ENCODE data around the gene STARD5. TPM values are rescaled to one million over a fixed set of nuclear protein-coding genes. Genes with fewer than 3 reads are reported as not detected.

STARD5 gene
- total and polyA plus RNA-seq, 2 donors (not counting 1 experiment from before 2014, with no cell fraction given), result 15.7 to 19.9 TPM

DNA sequence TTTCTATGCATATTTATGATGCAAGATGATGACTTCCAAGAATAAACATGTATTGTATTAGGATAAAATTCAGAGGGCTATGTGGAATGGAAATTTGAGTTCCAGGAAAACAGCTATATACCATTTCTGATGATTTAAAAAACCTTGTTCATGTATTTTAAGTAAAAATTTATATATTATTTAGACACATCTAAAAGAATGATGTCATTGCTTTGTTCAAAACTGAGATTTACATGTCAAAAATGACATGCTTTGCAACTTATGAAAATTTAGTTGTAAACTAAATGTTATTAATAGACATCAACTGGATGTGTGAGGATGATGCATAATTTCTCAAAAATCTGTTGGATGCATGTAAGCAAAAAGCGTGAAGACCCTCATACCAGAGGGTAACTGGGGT lies 2.3 kb downstream of the STARD5 start:
- Mint-ChIP-seq H3K27me3 (no peaks in the 10 kb centered on the region), H3K4me1 (peaks cover 55% of the 10 kb centered on the region), H3K9me3 (ENCODE audit: insufficient read depth) (no peaks in the 10 kb centered on the region), H3K27ac (no peak overlapping the region), H3K4me3 (no peak overlapping the region)
- DNase-seq, result no peak
- no peaks in the 10 kb centered on the region for H3K27me3 ChIP-seq (replicated peaks in 1 of 4; ENCODE audit: control extremely low read depth in 1 of 4, control insufficient read depth in 3 of 4, insufficient read depth in 4 of 4, low read length in 3 of 4)
- WGBS (ENCODE audit: insufficient coverage), result 100% methylated on average over 1 of the region's 1 CpG
- H2AFZ ChIP-seq (ENCODE audit: insufficient read depth, low read depth, low read length, poor library complexity, severe bottlenecking), result no peak overlapping the region
- no peak overlapping the region for H3K4me2 ChIP-seq (replicated peaks; ENCODE audit: low read depth, low read length, poor library complexity, severe bottlenecking)
- no peak overlapping the region for H3K27ac ChIP-seq (ENCODE audit: low read length in 2 of 2)
- H4K20me1 ChIP-seq (ENCODE audit: control insufficient read depth, insufficient read depth, low read length, poor library complexity, severe bottlenecking), result no peaks in the 10 kb centered on the region
- intact Hi-C loops (cut with micrococcal nuclease), result no loop called here
- peaks cover 0 to 17% of the 10 kb centered on the region in 2 experiments for H3K36me3 ChIP-seq (replicated peaks in 1 of 2; ENCODE audit: control extremely low read depth in 1 of 2, control insufficient read depth in 1 of 2, extremely low read depth in 1 of 2, insufficient read depth in 2 of 2, low read length in 1 of 2)
- no peak for TF ChIP-seq EZH2 (IDR thresholded peaks at IDR 0.05; ENCODE audit: borderline replicate concordance, insufficient read depth, low read depth, low read length, poor library complexity, severe bottlenecking)
- TF ChIP-seq, protein P1, sequence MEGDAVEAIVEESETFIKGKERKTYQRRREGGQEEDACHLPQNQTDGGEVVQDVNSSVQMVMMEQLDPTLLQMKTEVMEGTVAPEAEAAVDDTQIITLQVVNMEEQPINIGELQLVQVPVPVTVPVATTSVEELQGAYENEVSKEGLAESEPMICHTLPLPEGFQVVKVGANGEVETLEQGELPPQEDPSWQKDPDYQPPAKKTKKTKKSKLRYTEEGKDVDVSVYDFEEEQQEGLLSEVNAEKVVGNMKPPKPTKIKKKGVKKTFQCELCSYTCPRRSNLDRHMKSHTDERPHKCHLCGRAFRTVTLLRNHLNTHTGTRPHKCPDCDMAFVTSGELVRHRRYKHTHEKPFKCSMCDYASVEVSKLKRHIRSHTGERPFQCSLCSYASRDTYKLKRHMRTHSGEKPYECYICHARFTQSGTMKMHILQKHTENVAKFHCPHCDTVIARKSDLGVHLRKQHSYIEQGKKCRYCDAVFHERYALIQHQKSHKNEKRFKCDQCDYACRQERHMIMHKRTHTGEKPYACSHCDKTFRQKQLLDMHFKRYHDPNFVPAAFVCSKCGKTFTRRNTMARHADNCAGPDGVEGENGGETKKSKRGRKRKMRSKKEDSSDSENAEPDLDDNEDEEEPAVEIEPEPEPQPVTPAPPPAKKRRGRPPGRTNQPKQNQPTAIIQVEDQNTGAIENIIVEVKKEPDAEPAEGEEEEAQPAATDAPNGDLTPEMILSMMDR (IDR thresholded peaks at IDR 0.05), result no peak
- H3K79me2 ChIP-seq (ENCODE audit: control insufficient read depth, insufficient read depth, low read length), result peaks cover 61% of the 10 kb centered on the region
- ATAC-seq (ENCODE audit: low read depth), result no peak
- H3K9ac ChIP-seq (ENCODE audit: low read length), result no peak overlapping the region
- no peaks in the 10 kb centered on the region for H3K9me3 ChIP-seq (ENCODE audit: control extremely low read depth in 1 of 3, control insufficient read depth in 2 of 3, insufficient read depth in 1 of 3, low read length in 2 of 3)
- H3K4me1 ChIP-seq (ENCODE audit: control insufficient read depth in 2 of 2, insufficient read depth in 2 of 2, low read length in 2 of 2), result peaks cover 41 to 57% of the 10 kb centered on the region in 2 donors
- POLR2A ChIA-PET, result interaction anchor here (0.6 kb wide), 1 partner anchor 44 kb away, joined by 3 read pairs; no protein-coding TSS in a partner anchor
- CTCF ChIA-PET, result interaction anchor here (1.7 to 20.0 kb wide), 2 partner anchors 46 to 56 kb away, joined by 5 to 306 read pairs; no protein-coding TSS in a partner anchor
- no peak overlapping the region for H3K4me3 ChIP-seq (ENCODE audit: control extremely low read depth in 1 of 5, extremely low read depth in 1 of 5, insufficient read depth in 1 of 5, low read depth in 2 of 5, low read length in 4 of 5)

DNA sequence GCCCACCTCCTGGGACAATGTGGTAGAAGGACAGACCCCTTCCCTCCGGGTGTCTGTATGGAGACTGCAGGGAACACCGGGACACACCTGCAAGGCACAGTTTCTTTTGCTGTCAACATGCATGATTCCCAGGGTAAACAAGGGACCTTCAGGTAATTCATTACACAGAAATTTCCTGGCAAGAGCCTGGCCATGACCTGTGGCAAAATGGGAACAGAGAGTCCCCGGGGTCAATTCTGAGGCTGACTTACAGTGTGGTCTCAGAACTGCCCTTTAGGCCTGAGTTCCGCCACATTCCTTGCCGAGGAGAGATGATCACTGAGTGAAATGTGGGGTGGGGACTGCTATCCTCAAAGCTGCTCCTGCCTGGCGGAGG lies 6.3 kb downstream of the STARD5 start:
- ChIA-PET POLR2A (no interaction called here), CTCF (interaction anchor here (1.3 to 2.4 kb wide), 3 partner anchors 16 to 52 kb away, joined by 3 to 12 read pairs (median 10); no protein-coding TSS in a partner anchor)
- H3K9me3 Mint-ChIP-seq (ENCODE audit: insufficient read depth), result no peaks in the 10 kb centered on the region
- H2AFZ ChIP-seq (ENCODE audit: insufficient read depth, low read depth, low read length, poor library complexity, severe bottlenecking), result no peak overlapping the region
- DNase-seq (no peak), ATAC-seq (ENCODE audit: low read depth) (no peak)
- 83% methylated on average over 5 of the region's 6 CpGs for WGBS (ENCODE audit: insufficient coverage)
- no peaks in the 10 kb centered on the region for H3K27me3 Mint-ChIP-seq
- peaks cover 66 to 75% of the 10 kb centered on the region in 2 donors for H3K4me1 ChIP-seq (ENCODE audit: control insufficient read depth in 2 of 2, insufficient read depth in 2 of 2, low read length in 2 of 2)
- H3K9me3 ChIP-seq (ENCODE audit: control extremely low read depth in 1 of 3, control insufficient read depth in 2 of 3, insufficient read depth in 1 of 3, low read length in 2 of 3), result no peaks in the 10 kb centered on the region
- H4K20me1 ChIP-seq (ENCODE audit: control insufficient read depth, insufficient read depth, low read length, poor library complexity, severe bottlenecking), result peaks cover 5% of the 10 kb centered on the region
- peak overlapping the region; percentile 26 to 88 for H3K27ac ChIP-seq (ENCODE audit: low read length in 2 of 2)
- H3K9ac ChIP-seq (ENCODE audit: low read length), result peak overlapping the region; percentile 18
- H3K4me2 ChIP-seq (replicated peaks; ENCODE audit: low read depth, low read length, poor library complexity, severe bottlenecking), result peak overlapping the region; percentile 54
- H3K27ac Mint-ChIP-seq, result peak overlapping the region; percentile 64
- H3K4me3 ChIP-seq (ENCODE audit: control extremely low read depth in 1 of 5, extremely low read depth in 1 of 5, insufficient read depth in 1 of 5, low read depth in 2 of 5, low read length in 4 of 5), result no peak overlapping the region
- intact Hi-C loops (cut with micrococcal nuclease), result loop anchor here (2.0 kb wide), 1 partner anchor 15 kb away; no protein-coding TSS in a partner anchor
- H3K4me3 Mint-ChIP-seq, result peak overlapping the region; percentile 41
- peaks cover 0 to 39% of the 10 kb centered on the region in 2 experiments for H3K36me3 ChIP-seq (replicated peaks in 1 of 2; ENCODE audit: control extremely low read depth in 1 of 2, control insufficient read depth in 1 of 2, extremely low read depth in 1 of 2, insufficient read depth in 2 of 2, low read length in 1 of 2)
- H3K4me1 Mint-ChIP-seq, result peaks cover 72% of the 10 kb centered on the region
- no peaks in the 10 kb centered on the region for H3K27me3 ChIP-seq (replicated peaks in 1 of 4; ENCODE audit: control extremely low read depth in 1 of 4, control insufficient read depth in 3 of 4, insufficient read depth in 4 of 4, low read length in 3 of 4)
- H3K79me2 ChIP-seq (ENCODE audit: control insufficient read depth, insufficient read depth, low read length), result peaks cover 56% of the 10 kb centered on the region
- TF ChIP-seq, protein P1 (IDR thresholded peaks at IDR 0.05), result no peak
- no peak for TF ChIP-seq EZH2 (IDR thresholded peaks at IDR 0.05; ENCODE audit: borderline replicate concordance, insufficient read depth, low read depth, low read length, poor library complexity, severe bottlenecking)

Data from B cell (primary cell).